Trophoblast cell (in vitro differentiated cells and primary cell): Measurements from ENCODE around the gene ATF7.

ENCODE experiments used
- DNase-seq, 2 donors: peaks; one replicate each; pipeline ENCODE4 v3.0.0-alpha.2; 2016
- H2AFZ ChIP-seq: 2 replicates; pipeline ENCODE4 v1.6.1; 2013; ENCODE audit warnings: low read length, moderate library complexity, mild to moderate bottlenecking; ENCODE audit not compliant: insufficient read depth, poor library complexity
- H2AK5ac ChIP-seq: 2 replicates; pipeline ENCODE4 v1.6.1; 2013; ENCODE audit warnings: mild to moderate bottlenecking, low read length
- H2BK120ac ChIP-seq: 2 replicates; pipeline ENCODE4 v1.6.1; 2013; ENCODE audit warnings: low read length, mild to moderate bottlenecking, moderate library complexity; ENCODE audit not compliant: insufficient read depth, poor library complexity
- H2BK12ac ChIP-seq: 2 replicates; pipeline ENCODE4 v1.6.1; 2013; ENCODE audit warnings: mild to moderate bottlenecking, low read length, moderate library complexity
- H2BK5ac ChIP-seq: 2 replicates; pipeline ENCODE4 v1.6.1; 2013; ENCODE audit warnings: low read length, low read depth, moderate library complexity, mild to moderate bottlenecking; ENCODE audit not compliant: poor library complexity
- H3K14ac ChIP-seq: 2 replicates; pipeline ENCODE4 v1.6.1; 2013; ENCODE audit warnings: mild to moderate bottlenecking, low read length
- H3K18ac ChIP-seq: 2 replicates; pipeline ENCODE4 v1.6.1; 2013; ENCODE audit warnings: mild to moderate bottlenecking, low read length
- H3K23ac ChIP-seq: 2 replicates; pipeline ENCODE4 v1.6.1; 2013; ENCODE audit warnings: low read length
- H3K27ac ChIP-seq: 2 replicates; pipeline ENCODE4 v1.5.1; 2013; ENCODE audit warnings: low read depth, mild to moderate bottlenecking, inconsistent platforms, low read length, moderate library complexity
- H3K27me3 ChIP-seq: 2 replicates; pipeline ENCODE4 v1.6.1; 2013; ENCODE audit warnings: inconsistent platforms, mild to moderate bottlenecking, low read length, moderate library complexity; ENCODE audit not compliant: insufficient read depth
- H3K36me3 ChIP-seq, 2 experiments: 1 replicate in 1 of 2; 2 replicates in 1 of 2; pipeline ENCODE4 v1.6.1; 2013; ENCODE audit warnings: low read length in 2 of 2, mild to moderate bottlenecking in 2 of 2, moderate library complexity in 1 of 2; ENCODE audit not compliant: insufficient read depth in 2 of 2, control insufficient read depth in 1 of 2
- H3K4ac ChIP-seq: 2 replicates; pipeline ENCODE4 v1.6.1; 2013; ENCODE audit warnings: low read depth, mild to moderate bottlenecking, low read length, moderate library complexity
- H3K4me1 ChIP-seq, 2 experiments: 1 replicate in 1 of 2; 2 replicates in 1 of 2; pipeline ENCODE4 v1.6.1; 2013; ENCODE audit warnings: low read length in 2 of 2, mild to moderate bottlenecking in 2 of 2, moderate library complexity in 1 of 2; ENCODE audit not compliant: insufficient read depth in 2 of 2, control insufficient read depth in 1 of 2
- H3K4me2 ChIP-seq: 2 replicates; pipeline ENCODE4 v1.6.1; 2013; ENCODE audit warnings: inconsistent platforms, mild to moderate bottlenecking, low read length, moderate library complexity
- H3K4me3 ChIP-seq: 2 replicates; pipeline ENCODE4 v1.5.1; 2013; ENCODE audit warnings: mild to moderate bottlenecking, low read depth, low read length, inconsistent platforms
- H3K79me1 ChIP-seq: one replicate; pipeline ENCODE4 v1.6.1; 2013; ENCODE audit warnings: low read length
- H3K79me2 ChIP-seq: 2 replicates; pipeline ENCODE4 v1.6.1; 2013; ENCODE audit warnings: low read length, mild to moderate bottlenecking; ENCODE audit not compliant: control insufficient read depth, insufficient read depth, poor library complexity
- H3K9ac ChIP-seq: 2 replicates; pipeline ENCODE4 v1.6.1; 2013; ENCODE audit warnings: mild to moderate bottlenecking, low read length
- H3K9me3 ChIP-seq: 2 replicates; pipeline ENCODE4 v1.6.1; 2013; ENCODE audit warnings: low read depth, mild to moderate bottlenecking, control low read depth, inconsistent platforms, low read length; ENCODE audit not compliant: insufficient read depth
- H4K12ac ChIP-seq: 2 replicates; pipeline ENCODE4 v1.6.1; 2013; ENCODE audit warnings: low read depth, mild to moderate bottlenecking, low read length, moderate library complexity
- H4K8ac ChIP-seq: 2 replicates; pipeline ENCODE4 v1.6.1; 2013; ENCODE audit warnings: low read depth, mild to moderate bottlenecking, low read length, moderate library complexity
- H4K91ac ChIP-seq: one replicate; pipeline ENCODE4 v1.6.1; 2013; ENCODE audit warnings: low read depth, mild to moderate bottlenecking, low read length, moderate library complexity
- WGBS: extraction: QIAGEN DNeasy Blood & Tissue Kit; methylation state at CpG from one replicate; pipeline ENCODE4 v1.1.7; 2013; ENCODE audit warnings: missing lambda C conversion rate; ENCODE audit not compliant: insufficient read length, insufficient coverage; ENCODE audit errors: extremely low coverage; 5-methylcytosine and 5-hydroxymethylcytosine counted together

ATF7 gene

GRCh38 chr12:53561590-53561953 lies 64.6 kb downstream of the ATF7 start:
- Histone ChIP-seq H3K14ac (no peak overlapping the region), H3K27me3 (no peaks in the 10 kb centered on the region), H2BK12ac (no peak overlapping the region), H2AK5ac (no peak overlapping the region), H3K9me3 (no peaks in the 10 kb centered on the region), H3K23ac (no peak overlapping the region), H3K4ac (no peak overlapping the region), H2AFZ (no peak overlapping the region), H3K79me1 (no peaks in the 10 kb centered on the region), H3K18ac (no peak overlapping the region), H2BK5ac (no peak overlapping the region), H3K27ac (no peak overlapping the region), H4K91ac (no peak overlapping the region), H3K4me2 (no peak overlapping the region), H3K4me1 (no peaks in the 10 kb centered on the region), H2BK120ac (no peak overlapping the region), H3K79me2 (no peaks in the 10 kb centered on the region), H4K8ac (no peak overlapping the region), H3K9ac (no peak overlapping the region), H3K4me3 (no peak overlapping the region), H4K12ac (no peak overlapping the region), H3K36me3 (no peaks in the 10 kb centered on the region)
- no CpG with 5 or more reads among the region's 1 CpG for WGBS
- no peak for DNase-seq

- Histone ChIP-seq H3K4ac (no peak overlapping the region), H3K23ac (no peak overlapping the region), H2AFZ (no peak overlapping the region), H3K9ac (no peak overlapping the region), H2AK5ac (no peak overlapping the region), H3K36me3 (no peaks in the 10 kb centered on the region), H3K4me3 (no peak overlapping the region), H3K79me1 (no peaks in the 10 kb centered on the region), H3K79me2 (no peaks in the 10 kb centered on the region), H3K18ac (no peak overlapping the region), H3K4me2 (no peak overlapping the region), H3K4me1 (no peaks in the 10 kb centered on the region), H2BK120ac (no peak overlapping the region), H3K9me3 (no peaks in the 10 kb centered on the region), H4K12ac (no peak overlapping the region), H2BK12ac (no peak overlapping the region), H3K27me3 (no peaks in the 10 kb centered on the region), H3K14ac (no peak overlapping the region), H4K91ac (no peak overlapping the region), H3K27ac (no peak overlapping the region), H2BK5ac (no peak overlapping the region), H4K8ac (no peak overlapping the region)
- no peak for DNase-seq
- no CpG with 5 or more reads among the region's 2 CpGs for WGBS
Observed at GRCh38 chr12:53560912-53561589, 65.1 kb downstream of the ATF7 start.

- no peak overlapping the region for H4K12ac ChIP-seq
- H3K4me2 ChIP-seq = no peak overlapping the region
- H3K23ac ChIP-seq = no peak overlapping the region
- no peaks in the 10 kb centered on the region for H3K36me3 ChIP-seq
- H3K9ac ChIP-seq = no peak overlapping the region
- no peak overlapping the region for H3K4me3 ChIP-seq
- H3K79me2 ChIP-seq = no peaks in the 10 kb centered on the region
- no peak overlapping the region for H4K8ac ChIP-seq
- H3K27ac ChIP-seq = no peak overlapping the region
- no peak overlapping the region for H3K14ac ChIP-seq
- no peak for DNase-seq
- no peaks in the 10 kb centered on the region for H3K4me1 ChIP-seq
- H2AFZ ChIP-seq = no peak overlapping the region
- no peak overlapping the region for H4K91ac ChIP-seq
- no peak overlapping the region for H2BK120ac ChIP-seq
- H3K9me3 ChIP-seq = no peaks in the 10 kb centered on the region
- H3K4ac ChIP-seq = no peak overlapping the region
- no CpG with 5 or more reads among the region's 6 CpGs for WGBS
- H2AK5ac ChIP-seq = no peak overlapping the region
- no peak overlapping the region for H2BK5ac ChIP-seq
- no peak overlapping the region for H2BK12ac ChIP-seq
- H3K79me1 ChIP-seq = no peaks in the 10 kb centered on the region
- no peak overlapping the region for H3K18ac ChIP-seq
- H3K27me3 ChIP-seq = no peaks in the 10 kb centered on the region
Observed at GRCh38 chr12:53560351-53560750, 65.8 kb downstream of the ATF7 start.

- Histone ChIP-seq H3K36me3 (no peaks in the 10 kb centered on the region), H3K14ac (no peak overlapping the region), H3K4me3 (no peak overlapping the region), H3K18ac (no peak overlapping the region), H2AFZ (no peak overlapping the region), H3K79me1 (no peaks in the 10 kb centered on the region), H4K91ac (no peak overlapping the region), H3K4me2 (no peak overlapping the region), H4K12ac (no peak overlapping the region), H2AK5ac (no peak overlapping the region), H3K9me3 (no peaks in the 10 kb centered on the region), H3K79me2 (no peaks in the 10 kb centered on the region), H2BK120ac (no peak overlapping the region), H3K9ac (no peak overlapping the region), H4K8ac (no peak overlapping the region), H3K4ac (no peak overlapping the region), H3K27ac (no peak overlapping the region), H3K4me1 (no peaks in the 10 kb centered on the region), H2BK12ac (no peak overlapping the region), H3K27me3 (no peaks in the 10 kb centered on the region), H3K23ac (no peak overlapping the region), H2BK5ac (no peak overlapping the region)
- DNase-seq = no peak
- WGBS = no CpG with 5 or more reads among the region's 1 CpG
Observed at GRCh38 chr12:53558631-53559030, 67.6 kb downstream of the ATF7 start.
